Endodermal cell (in vitro differentiated cells): ENCODE results near the gene SH3PXD2A. TPM values are rescaled to one million over a fixed set of nuclear protein-coding genes. Genes with fewer than 3 reads are reported as not detected.
"Not testable (repeated sequence)": the region's sequence is repeated elsewhere in the genome, so short reads cannot be mapped to it uniquely, and the experiment has no call there.

Experiments used
- DNase-seq: peaks from one replicate; pipeline ENCODE4 v3.0.0-alpha.2; 2017
- H3K27ac ChIP-seq: 2 replicates; pipeline ENCODE4 v1.5.1; 2013; ENCODE audit warnings: mild to moderate bottlenecking, low read depth, low read length, moderate library complexity
- H3K27me3 ChIP-seq: 2 replicates; pipeline ENCODE4 v1.6.1; 2013; ENCODE audit warnings: mild to moderate bottlenecking, low read length, moderate library complexity; ENCODE audit not compliant: insufficient read depth, control insufficient read depth, poor library complexity, severe bottlenecking
- H3K36me3 ChIP-seq: 2 replicates; pipeline ENCODE4 v1.7.0; 2013; ENCODE audit warnings: mild to moderate bottlenecking, low read length, moderate library complexity; ENCODE audit not compliant: control insufficient read depth, insufficient read depth
- H3K4me1 ChIP-seq: one replicate; pipeline ENCODE4 v1.7.0; 2013; ENCODE audit warnings: low read length; ENCODE audit not compliant: control insufficient read depth, insufficient read depth
- H3K4me3 ChIP-seq: 2 replicates; pipeline ENCODE4 v1.5.1; 2013; ENCODE audit warnings: mild to moderate bottlenecking, low read length, moderate library complexity
- H3K9ac ChIP-seq: 2 replicates; pipeline ENCODE4 v1.6.1; 2013; ENCODE audit warnings: mild to moderate bottlenecking, low read length, moderate library complexity; ENCODE audit not compliant: poor library complexity, severe bottlenecking; ENCODE audit errors: extremely low read depth
- H3K9me3 ChIP-seq: 2 replicates; pipeline ENCODE4 v1.6.1; 2013; ENCODE audit warnings: mild to moderate bottlenecking, low read length, moderate library complexity; ENCODE audit not compliant: control insufficient read depth
- H3K27ac Mint-ChIP-seq: 2 replicates; pipeline ENCODE4 v1.8.0; 2020; ENCODE audit warnings: mixed read lengths
- H3K27me3 Mint-ChIP-seq: 2 replicates; pipeline ENCODE4 v1.8.0; 2021; ENCODE audit warnings: mild to moderate bottlenecking, mixed read lengths; ENCODE audit not compliant: insufficient read depth
- H3K36me3 Mint-ChIP-seq: 2 replicates; pipeline ENCODE4 v1.8.0; 2020; ENCODE audit warnings: low read depth, mixed read lengths
- H3K4me1 Mint-ChIP-seq: 2 replicates; pipeline ENCODE4 v1.8.0; 2020; ENCODE audit warnings: mixed read lengths
- H3K4me3 Mint-ChIP-seq: 2 replicates; pipeline ENCODE4 v1.8.0; 2020; ENCODE audit warnings: mild to moderate bottlenecking, moderate library complexity, mixed read lengths
- H3K9me3 Mint-ChIP-seq: 2 replicates; pipeline ENCODE4 v1.8.0; 2020; ENCODE audit warnings: mild to moderate bottlenecking, mixed read lengths
- CTCF ChIP-seq: fragments of 200-600 bp; sonication (generic); conservative IDR thresholded peaks from 2 replicates; pipeline ENCODE4 v1.5.0; 2021; ENCODE audit warnings: antibody characterized with exemption, mild to moderate bottlenecking
- WGBS, 2 experiments: methylation state at CpG; one replicate each; pipeline versions ENCODE4 v1.1.5 to v1.1.7; 2013; ENCODE audit warnings: missing lambda C conversion rate in 2 of 2, mixed read lengths in 1 of 2; ENCODE audit not compliant: insufficient coverage in 1 of 2, insufficient read length in 1 of 2; 5-methylcytosine and 5-hydroxymethylcytosine counted together
- total RNA-seq, 2 donors: library from RNA; stranded (reverse); fragmentation: NEBNext Ultra II Directional in 1 of 2; extraction: Animal tissue kit (Norgen Biotek cat#: 25700) in 1 of 2; gene quantifications; 2 replicates in 1 of 2; 3 replicates in 1 of 2; pipeline ENCODE4 v1.2.1, GENCODE V29; 2021

SH3PXD2A gene
- total RNA-seq, 2 donors from 2014 or later = 15.7 to 22.6 TPM

- H3K36me3 Mint-ChIP-seq = peaks cover 39% of the 10 kb centered on the region
- Histone ChIP-seq H3K36me3 (no peaks in the 10 kb centered on the region), H3K9ac (no peak overlapping the region), H3K27me3 (no peaks in the 10 kb centered on the region), H3K9me3 (peaks cover under 1% of the 10 kb centered on the region), H3K4me1 (no peaks in the 10 kb centered on the region), H3K4me3 (no peak overlapping the region), H3K27ac (no peak overlapping the region)
- WGBS, 2 experiments = 93 to 96% methylated on average over 7 to 9 of the region's 9 CpGs
- no peak overlapping the region for H3K4me3 Mint-ChIP-seq
- H3K27me3 Mint-ChIP-seq = no peaks in the 10 kb centered on the region
- peaks cover 19% of the 10 kb centered on the region for H3K9me3 Mint-ChIP-seq
- H3K4me1 Mint-ChIP-seq = peaks cover 5% of the 10 kb centered on the region
- no peak for TF ChIP-seq CTCF
- H3K27ac Mint-ChIP-seq = no peak overlapping the region
- no peak for DNase-seq
These were observed 244.4 kb downstream of the SH3PXD2A start for GRCh38 chr10:103610921-103611511.

- no peak for TF ChIP-seq CTCF
- peaks cover 23% of the 10 kb centered on the region for H3K9me3 Mint-ChIP-seq
- H3K4me3 ChIP-seq = no peak overlapping the region
- DNase-seq = no peak
- H3K27me3 ChIP-seq = no peaks in the 10 kb centered on the region
- WGBS, 2 experiments = 89 to 100% methylated on average over 1 to 2 of the region's 2 CpGs
- no peaks in the 10 kb centered on the region for H3K4me1 ChIP-seq
- no peaks in the 10 kb centered on the region for H3K27me3 Mint-ChIP-seq
- H3K9ac ChIP-seq = no peak overlapping the region
- H3K36me3 Mint-ChIP-seq = peaks cover 48% of the 10 kb centered on the region
- H3K9me3 ChIP-seq = peaks cover 5% of the 10 kb centered on the region
- no peak overlapping the region for H3K27ac ChIP-seq
- no peak overlapping the region for H3K4me3 Mint-ChIP-seq
- H3K4me1 Mint-ChIP-seq = peaks cover under 1% of the 10 kb centered on the region
- H3K36me3 ChIP-seq = peaks cover 5% of the 10 kb centered on the region
- no peak overlapping the region for H3K27ac Mint-ChIP-seq
These were observed 245.3 kb downstream of the SH3PXD2A start for GRCh38 chr10:103610083-103610472.

DNA sequence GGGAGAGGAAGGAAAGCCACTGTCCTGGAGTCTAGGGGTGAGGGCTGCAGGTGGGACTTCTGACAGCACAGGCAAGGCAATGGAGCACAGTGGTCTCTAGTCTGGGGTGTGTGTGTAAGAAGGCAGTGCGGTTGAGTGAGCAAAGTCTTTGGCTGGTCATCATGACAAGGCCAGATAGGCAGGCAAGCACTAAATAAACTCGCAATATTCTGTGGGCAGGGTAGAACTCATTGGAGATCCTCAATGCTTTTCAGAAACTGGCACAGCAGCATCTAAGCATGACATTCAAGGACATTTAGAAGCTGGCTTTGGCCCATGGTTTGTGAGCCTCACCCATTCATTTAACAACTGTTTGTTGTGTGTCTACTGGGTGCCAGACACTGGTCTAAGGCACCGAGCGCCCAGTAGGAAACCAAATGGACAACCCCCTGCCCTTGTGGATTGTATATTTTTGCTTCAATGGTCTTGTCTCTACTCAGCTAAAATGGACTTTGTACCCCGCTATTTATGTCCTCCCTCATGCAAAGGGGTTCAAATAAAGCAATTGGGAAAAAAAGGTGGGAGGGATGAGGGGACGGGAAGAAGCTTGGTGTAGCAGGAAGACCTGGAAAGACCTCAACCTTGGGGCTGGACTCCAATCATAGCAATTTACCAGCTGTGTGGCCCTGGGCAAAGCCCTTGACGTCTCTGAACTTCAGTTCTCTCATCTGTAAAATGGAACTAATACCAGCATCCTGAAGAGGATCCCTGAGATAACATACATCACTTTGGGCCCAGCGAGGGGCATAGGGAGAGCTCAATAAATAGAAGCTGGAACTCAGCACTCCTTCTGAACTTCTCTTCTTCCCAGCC lies 245.9 kb downstream of the SH3PXD2A start:
- peaks cover 53% of the 10 kb centered on the region for H3K36me3 Mint-ChIP-seq
- H3K4me3 ChIP-seq = no peak overlapping the region
- H3K4me1 ChIP-seq = no peaks in the 10 kb centered on the region
- H3K27me3 Mint-ChIP-seq = no peaks in the 10 kb centered on the region
- H3K4me1 Mint-ChIP-seq = no peaks in the 10 kb centered on the region
- no peak overlapping the region for H3K27ac Mint-ChIP-seq
- no peak overlapping the region for H3K9ac ChIP-seq
- WGBS, 2 experiments = 89 to 94% methylated on average over 8 of the region's 8 CpGs
- TF ChIP-seq CTCF = no peak
- no peak overlapping the region for H3K27ac ChIP-seq
- peaks cover 6% of the 10 kb centered on the region for H3K36me3 ChIP-seq
- no peak overlapping the region for H3K4me3 Mint-ChIP-seq
- peaks cover 23% of the 10 kb centered on the region for H3K9me3 Mint-ChIP-seq
- DNase-seq = no peak
- no peaks in the 10 kb centered on the region for H3K27me3 ChIP-seq
- peaks cover 5% of the 10 kb centered on the region for H3K9me3 ChIP-seq

DNA sequence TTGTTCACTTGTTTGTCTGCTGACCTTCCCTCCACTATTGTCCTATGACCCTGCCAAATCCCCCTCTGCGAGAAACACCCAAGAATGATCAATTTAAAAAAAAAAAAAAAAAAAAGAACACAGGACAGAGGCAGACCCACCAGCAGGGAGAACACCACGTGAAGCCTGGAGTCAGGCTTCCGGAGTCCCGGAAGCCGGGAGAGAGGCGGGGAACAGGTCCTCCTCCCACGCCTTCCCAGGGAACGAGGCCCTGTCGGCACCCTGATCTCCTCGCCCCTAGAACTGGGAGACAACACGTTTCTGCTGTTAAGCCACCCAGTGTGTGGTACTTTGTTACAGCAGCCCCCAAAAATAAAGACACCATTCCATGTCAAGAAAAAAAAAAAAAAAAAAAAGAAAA lies 247.3 kb downstream of the SH3PXD2A start:
- not testable (repeated sequence) for H3K36me3 ChIP-seq, H3K27ac ChIP-seq, H3K4me3 ChIP-seq, H3K27me3 Mint-ChIP-seq, DNase-seq, H3K4me1 Mint-ChIP-seq, H3K9me3 ChIP-seq, H3K27ac Mint-ChIP-seq, H3K4me1 ChIP-seq, H3K4me3 Mint-ChIP-seq, H3K9ac ChIP-seq, H3K27me3 ChIP-seq
- 89% methylated on average over 5 to 10 of the region's 11 CpGs for WGBS, 2 experiments
- Mint-ChIP-seq H3K36me3 (peaks cover 57% of the 10 kb centered on the region), H3K9me3 (peaks cover 23% of the 10 kb centered on the region)

DNA sequence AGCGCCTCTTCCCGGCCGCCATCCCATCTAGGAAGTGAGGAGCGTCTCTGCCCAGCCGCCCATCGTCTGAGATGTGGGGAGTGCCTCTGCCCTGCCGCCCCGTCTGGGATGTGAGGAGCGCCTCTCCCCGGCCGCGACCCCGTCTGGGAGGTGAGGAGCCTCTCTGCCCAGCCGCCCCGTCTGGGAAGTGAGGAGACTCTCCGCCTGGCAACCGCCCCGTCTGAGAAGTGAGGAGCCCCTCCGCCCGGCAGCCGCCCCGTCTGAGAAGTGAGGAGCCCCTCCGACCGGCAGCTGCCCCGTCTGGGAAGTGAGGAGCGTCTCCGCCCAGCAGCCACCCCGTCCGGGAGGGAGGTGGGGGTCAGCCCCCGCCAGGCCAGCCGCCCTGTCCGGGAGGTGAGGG lies 248.3 kb downstream of the SH3PXD2A start:
- H3K9me3 Mint-ChIP-seq = peaks cover 23% of the 10 kb centered on the region
- not testable (repeated sequence) for H3K27me3 Mint-ChIP-seq, H3K27ac Mint-ChIP-seq

More for the DNA sequence above, 248.3 kb downstream of the SH3PXD2A start:
- not testable (repeated sequence) for H3K9me3 ChIP-seq, H3K4me1 ChIP-seq, H3K4me1 Mint-ChIP-seq, H3K4me3 Mint-ChIP-seq, H3K9ac ChIP-seq, H3K27ac ChIP-seq, H3K4me3 ChIP-seq, H3K36me3 ChIP-seq, DNase-seq, H3K27me3 ChIP-seq
- peaks cover 60% of the 10 kb centered on the region for H3K36me3 Mint-ChIP-seq
- 93 to 100% methylated on average over 9 to 28 of the region's 32 CpGs for WGBS, 2 experiments
